ENCODE results near the gene DUSP9.
A peak's percentile ranks its signal among the peaks of the same experiment; 100 is the strongest.

Gene DUSP9

DNA sequence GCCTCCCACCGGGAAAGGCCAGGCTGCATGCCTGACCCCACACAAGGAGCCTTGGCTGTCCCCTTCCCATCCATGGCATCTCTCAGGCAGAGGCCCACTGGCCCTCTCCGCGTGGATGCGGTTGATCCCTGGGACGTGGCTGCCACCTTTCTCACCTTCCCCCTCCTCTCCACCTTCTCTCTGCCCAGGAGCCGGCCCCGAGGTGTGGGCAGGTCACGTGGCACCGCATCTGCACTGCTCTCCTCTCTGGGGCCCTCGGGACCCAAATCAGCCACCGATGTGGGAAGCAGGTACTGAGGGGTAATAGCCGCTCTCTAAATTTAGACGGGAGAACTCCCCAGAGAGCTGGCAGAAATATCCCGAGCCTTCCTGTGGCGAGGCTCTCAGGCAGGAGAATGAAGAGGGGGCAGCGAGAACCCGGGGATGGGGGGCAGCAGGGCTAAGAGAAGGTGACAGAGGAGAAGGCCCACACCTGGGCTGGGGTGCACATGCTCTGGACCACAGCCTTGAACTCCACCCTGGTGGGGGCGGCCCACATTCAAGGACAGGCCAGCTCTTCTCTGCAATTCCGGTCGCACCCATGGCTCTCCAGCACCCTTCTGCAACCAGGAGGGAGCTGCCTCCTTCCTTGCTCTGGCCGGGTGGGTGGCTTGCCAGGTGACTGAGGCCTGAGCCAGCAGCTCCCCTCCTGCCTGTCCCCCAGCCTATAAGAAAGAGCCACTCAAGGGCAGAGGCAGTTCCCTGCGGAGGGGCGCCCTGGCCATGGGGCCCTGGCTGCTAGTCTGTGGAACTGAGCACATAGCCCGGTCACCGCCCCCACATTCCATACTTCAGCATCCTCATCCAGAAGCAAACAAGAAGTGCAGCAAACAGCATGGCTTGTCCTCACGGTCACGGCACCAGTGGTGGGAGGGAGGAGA lies 9.6 kb upstream of the DUSP9 start:
- DNase-seq, result no peak

DNA sequence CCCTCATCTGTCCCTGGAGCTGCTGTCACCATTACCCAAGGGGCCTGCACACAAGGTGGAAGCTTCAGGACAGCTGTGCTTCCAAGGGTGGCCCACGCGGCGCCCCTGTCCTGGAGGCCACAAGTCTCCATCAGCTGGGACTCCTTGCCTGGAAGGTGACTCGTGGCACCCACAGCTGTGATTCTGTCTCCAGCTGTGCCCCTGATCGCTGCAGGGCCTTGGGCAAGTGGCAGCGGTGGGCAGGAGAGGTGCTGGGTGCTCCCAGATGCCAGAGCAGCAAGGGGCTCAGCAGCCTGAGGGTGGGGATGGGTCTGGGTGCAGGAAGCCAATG lies 9.0 kb upstream of the DUSP9 start:
- no peak for DNase-seq

DNA sequence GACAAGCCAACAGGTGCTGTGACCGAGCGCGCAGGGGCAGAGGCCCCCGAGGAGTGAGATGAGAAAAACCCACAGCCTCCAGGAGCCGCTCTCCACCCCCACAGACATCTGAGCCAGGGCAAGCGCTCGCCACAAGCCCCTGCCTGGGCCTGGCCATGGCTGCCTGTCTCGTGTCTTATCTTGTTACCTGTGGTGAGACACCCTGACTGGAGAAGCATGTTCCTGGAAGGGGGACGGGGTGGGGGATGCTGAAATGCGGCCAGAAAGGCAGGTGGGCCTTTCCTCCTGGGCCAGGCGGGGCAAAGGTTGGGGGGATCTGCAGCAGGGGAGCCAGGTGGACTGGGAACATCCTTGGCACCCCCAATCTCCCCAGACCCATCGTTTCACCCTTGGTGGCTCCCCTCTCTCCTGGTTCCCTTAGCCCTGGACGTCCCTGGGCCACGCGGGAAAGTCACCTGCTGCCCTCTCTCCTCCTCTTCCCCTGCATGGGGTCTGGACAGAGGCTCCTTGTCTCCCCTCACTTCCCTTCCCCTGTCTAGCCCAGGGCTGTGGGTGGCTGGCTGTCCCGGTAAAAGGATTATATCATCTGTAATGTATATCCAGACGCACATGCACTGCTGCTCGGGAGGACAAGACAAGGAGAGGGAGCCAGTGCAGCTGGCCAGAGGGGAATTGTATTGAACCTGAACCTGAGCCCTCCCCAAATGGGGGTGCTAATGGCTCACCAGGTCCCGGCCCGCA lies 8.4 kb upstream of the DUSP9 start:
- DNase-seq, result no peak

GRCh38 chrX:153639177-153640044 lies 7.6 kb upstream of the DUSP9 start:
- no peak for DNase-seq

- no peak for DNase-seq
These were observed 6.8 kb upstream of the DUSP9 start for GRCh38 chrX:153640045-153640686.

- DNase-seq, result no peak
These were observed 6.0 kb upstream of the DUSP9 start for GRCh38 chrX:153640736-153641575.

DNA sequence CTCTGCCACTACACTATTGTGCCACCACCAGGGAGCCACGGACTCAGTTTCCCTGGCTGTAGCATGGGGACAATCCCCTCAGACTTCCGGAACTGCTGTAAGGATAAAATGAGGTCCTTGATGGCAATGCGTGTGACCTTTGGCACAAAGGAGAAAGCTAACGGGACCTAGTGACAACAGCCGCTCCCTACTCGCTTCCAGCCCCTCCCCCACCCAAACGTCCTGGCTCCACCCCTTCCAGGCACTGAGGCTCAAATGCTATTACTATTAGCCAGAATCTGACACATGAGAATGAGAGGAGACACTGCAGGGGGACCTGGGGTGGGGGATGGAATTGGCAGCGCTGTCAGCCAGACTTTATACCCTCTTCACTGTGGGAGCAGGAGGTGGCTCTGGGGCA lies 5.4 kb upstream of the DUSP9 start:
- no peak for DNase-seq

GRCh38 chrX:153642051-153642654 lies 4.8 kb upstream of the DUSP9 start:
- no peak for DNase-seq

- DNase-seq, result no peak
These were observed 4.2 kb upstream of the DUSP9 start for GRCh38 chrX:153642655-153643430.

DNA sequence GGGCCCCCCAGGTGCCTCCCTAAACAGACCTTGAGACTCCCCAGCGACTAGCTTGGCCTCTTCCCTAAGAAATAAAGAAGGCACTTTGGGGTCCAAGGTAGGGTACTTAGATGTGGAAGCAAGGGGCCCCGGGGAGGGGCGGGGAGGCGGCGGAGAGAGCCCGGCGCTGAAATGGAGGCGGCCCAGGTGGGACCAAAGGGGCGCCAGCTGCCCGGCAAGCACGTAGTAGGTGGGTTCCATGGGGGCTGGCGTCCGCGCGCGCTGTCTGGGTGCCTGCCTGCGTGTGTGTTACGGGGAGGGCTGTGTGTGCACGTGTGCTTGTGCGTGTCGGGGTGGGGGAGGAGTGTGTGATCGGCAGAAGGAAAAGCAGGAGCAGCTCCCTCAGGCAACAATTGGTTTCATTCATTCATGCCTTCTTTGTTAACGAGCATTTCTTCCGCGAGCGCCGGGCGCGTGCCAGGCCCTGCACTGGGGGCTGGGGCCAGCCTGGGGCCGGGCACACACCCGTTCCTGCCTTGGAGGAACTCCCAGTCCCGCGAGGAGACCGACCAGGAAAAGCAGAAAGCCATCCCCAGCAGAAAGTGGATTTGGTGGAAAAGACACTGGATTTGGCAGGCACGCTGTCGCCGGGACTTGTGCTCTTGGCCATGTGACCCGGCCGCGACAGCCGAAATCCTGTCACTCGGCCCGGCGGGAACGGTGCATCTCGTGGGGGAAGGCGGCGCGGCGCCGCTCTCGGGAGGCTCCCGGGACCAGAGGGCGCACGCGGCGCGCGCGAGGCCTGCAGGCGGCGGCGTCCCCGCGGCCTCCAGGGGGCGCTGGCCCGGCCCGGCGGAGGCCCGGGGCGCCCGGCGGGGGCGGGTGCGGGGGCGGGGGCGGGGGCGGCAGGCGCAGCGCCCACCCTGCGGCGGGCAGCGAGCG lies 3.3 kb upstream of the DUSP9 start:
- peak; percentile 29 for DNase-seq

- no peak for DNase-seq
These were observed 2.5 kb upstream of the DUSP9 start for GRCh38 chrX:153644356-153645125.

DNA sequence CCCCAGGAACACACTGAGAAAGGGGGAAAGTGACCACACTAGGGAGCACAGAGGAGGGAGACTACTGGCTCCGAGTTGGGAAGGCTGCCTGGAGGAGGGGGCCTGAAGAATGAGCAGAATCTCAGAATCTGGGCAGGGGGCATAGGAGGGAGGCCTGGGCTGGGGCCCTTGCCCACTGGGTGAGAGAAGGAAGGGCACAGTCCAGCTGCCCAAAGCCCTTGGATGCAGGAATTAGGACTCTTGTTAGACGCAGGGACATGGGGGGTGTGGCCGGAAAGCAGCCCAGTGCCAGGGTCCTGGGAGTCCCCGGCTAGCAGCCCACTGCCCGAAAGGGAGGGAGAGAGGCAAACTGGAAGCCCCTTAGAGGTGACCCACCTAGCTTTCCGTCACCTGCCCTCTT lies 1.9 kb upstream of the DUSP9 start:
- DNase-seq, result no peak

DNA sequence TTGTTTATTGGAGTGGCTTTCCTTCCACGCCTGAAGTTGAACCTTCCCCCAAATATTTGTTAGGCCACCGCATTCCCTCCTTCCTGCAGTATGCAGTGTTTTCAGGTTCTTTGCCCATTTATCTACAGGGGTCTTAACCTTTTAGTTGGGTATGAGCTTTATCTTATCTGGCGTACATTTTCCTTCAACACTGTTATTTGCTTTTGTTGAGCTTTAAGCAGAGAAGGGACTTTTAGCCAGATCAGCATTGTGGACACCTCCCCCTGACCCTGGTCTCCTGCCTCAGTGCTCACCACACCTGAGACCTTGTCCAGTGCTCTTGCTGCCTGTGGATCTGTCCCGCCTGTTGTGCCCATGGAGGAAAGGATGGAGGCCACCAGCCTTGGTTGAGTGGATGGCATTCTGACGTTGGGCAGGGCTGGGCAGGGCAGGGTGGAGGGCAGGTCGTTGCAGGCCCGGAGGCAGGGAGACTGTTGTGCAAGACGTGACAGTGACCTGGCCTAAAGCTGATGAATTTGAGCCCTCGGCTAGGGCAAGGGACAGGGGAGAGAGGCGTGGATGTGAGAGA lies 998 bp upstream of the DUSP9 start:
- DNase-seq, result no peak

GRCh38 chrX:153647461-153648357 lies 706 bp downstream of the DUSP9 start:
- no peak for DNase-seq

- DNase-seq, result no peak
These were observed 1.6 kb downstream of the DUSP9 start for GRCh38 chrX:153648358-153649177.
